LNCAP (cell line): ENCODE data around the gene AKAP17A.

Experiments used
- TF ChIP-seq, protein P1 (sequence below): fragments of 450-650 bp; IDR thresholded peaks from 2 replicates; pipeline ENCODE4 v1.5.1; 2017; ENCODE audit warnings: mild to moderate bottlenecking

The AKAP17A gene

GRCh38 chrX:1555370-1555769 is 36.0 kb upstream of the AKAP17A start:
- TF ChIP-seq, protein P1, sequence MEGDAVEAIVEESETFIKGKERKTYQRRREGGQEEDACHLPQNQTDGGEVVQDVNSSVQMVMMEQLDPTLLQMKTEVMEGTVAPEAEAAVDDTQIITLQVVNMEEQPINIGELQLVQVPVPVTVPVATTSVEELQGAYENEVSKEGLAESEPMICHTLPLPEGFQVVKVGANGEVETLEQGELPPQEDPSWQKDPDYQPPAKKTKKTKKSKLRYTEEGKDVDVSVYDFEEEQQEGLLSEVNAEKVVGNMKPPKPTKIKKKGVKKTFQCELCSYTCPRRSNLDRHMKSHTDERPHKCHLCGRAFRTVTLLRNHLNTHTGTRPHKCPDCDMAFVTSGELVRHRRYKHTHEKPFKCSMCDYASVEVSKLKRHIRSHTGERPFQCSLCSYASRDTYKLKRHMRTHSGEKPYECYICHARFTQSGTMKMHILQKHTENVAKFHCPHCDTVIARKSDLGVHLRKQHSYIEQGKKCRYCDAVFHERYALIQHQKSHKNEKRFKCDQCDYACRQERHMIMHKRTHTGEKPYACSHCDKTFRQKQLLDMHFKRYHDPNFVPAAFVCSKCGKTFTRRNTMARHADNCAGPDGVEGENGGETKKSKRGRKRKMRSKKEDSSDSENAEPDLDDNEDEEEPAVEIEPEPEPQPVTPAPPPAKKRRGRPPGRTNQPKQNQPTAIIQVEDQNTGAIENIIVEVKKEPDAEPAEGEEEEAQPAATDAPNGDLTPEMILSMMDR: no peak

DNA sequence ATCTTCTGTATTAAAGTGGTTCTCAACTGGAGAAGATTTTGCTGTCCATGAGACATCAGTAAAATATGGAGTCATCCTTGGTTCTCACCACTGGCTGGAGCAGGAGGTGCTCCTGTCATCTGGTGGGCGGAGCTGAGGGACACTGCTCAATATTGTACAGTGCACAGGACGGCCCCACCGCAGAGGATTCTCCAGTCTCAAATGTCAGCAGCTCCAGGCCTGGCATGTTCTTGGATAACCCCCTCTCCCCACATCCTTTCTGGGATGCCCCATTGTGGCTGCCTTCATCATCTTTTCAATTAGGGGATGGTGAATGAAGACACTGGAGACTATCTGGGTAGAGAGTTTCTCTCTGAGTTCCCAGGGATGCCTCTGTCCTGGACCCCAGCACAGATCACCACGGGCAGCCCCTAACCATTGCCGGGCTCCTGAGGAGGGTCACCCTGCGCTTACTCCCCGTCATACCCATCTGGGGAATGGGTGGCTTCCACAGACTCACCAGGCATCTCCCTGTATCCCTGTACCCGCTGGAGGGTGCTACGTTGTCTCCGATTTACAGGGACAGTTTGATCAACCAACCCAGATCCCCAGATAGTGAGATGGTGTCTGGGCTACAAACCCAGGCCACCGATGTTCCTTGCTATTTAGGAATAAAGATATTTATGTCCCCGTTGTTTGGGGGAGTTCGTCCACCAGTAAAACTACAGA is 32.5 kb upstream of the AKAP17A start:
- TF ChIP-seq, protein P1: no peak

- TF ChIP-seq, protein P1: no peak
Measured at GRCh38 chrX:1561164-1561563, 30.2 kb upstream of the AKAP17A start.

GRCh38 chrX:1564750-1565683 is 26.4 kb upstream of the AKAP17A start:
- TF ChIP-seq, protein P1: no peak

GRCh38 chrX:1576201-1576992 is 15.0 kb upstream of the AKAP17A start:
- TF ChIP-seq, protein P1: no peak

DNA sequence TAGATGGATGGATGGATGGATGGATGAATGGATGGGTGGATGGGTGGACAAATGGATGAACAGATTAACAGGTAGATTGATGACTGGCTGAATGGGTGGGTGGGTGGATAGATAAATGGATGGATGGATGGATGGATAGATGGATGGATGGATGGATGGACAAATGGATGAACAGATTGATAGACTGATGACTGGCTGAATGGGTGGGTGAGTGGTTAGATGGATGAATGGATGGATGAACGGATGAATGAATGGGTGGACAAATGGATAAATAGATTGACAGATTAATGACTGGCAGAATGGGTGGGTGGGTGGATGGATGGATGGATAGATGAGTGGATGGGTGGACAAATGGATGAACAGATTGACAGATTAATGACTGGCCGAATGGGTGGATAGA is 13.6 kb upstream of the AKAP17A start:
- TF ChIP-seq, protein P1: no peak

GRCh38 chrX:1578511-1579173 is 12.8 kb upstream of the AKAP17A start:
- TF ChIP-seq, protein P1: no peak
